ENCODE results near the gene NFKBIB.
A peak's percentile ranks its signal among the peaks of the same experiment; 100 is the strongest.

NFKBIB gene

DNA sequence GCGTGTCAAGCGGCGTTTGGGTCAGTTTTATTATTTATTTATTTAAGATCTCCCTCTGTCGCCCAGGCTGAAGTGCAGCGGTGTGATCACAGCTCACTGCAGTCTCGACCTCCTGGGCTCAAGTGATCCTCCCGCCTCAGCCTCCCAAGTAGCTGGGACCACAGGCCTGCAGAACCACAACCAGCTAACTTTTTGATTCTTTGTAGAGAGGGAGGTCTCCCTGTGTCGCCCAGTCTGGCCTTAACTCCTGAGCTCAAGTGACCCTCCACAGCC is 31.7 kb downstream of the NFKBIB start:
- peaks cover 20% of the 10 kb centered on the region for H3K36me3 ChIP-seq (ENCODE audit: insufficient read depth, low read length)
- H3K79me2 ChIP-seq (ENCODE audit: insufficient read depth, low read length): peaks cover 44% of the 10 kb centered on the region
- peak overlapping the region; percentile 73 for H3K9ac ChIP-seq (ENCODE audit: low read depth, low read length)
- H3K9me3 ChIP-seq (ENCODE audit: insufficient read depth, low read length, severe bottlenecking): peaks cover 3% of the 10 kb centered on the region
- H3K27ac ChIP-seq (ENCODE audit: low read length): peak overlapping the region; percentile 79
- DNase-seq: no peak
- H3K4me3 ChIP-seq (ENCODE audit: low read depth in 1 of 2, low read length in 2 of 2): peak overlapping the region; percentile 81 to 82; a peak in 3 of 4 replicates
- peaks cover 5% of the 10 kb centered on the region; the same call in 1 of the 2 replicates for H4K20me1 ChIP-seq (ENCODE audit: insufficient read depth, low read length)
- H2AFZ ChIP-seq (ENCODE audit: low read depth, low read length): no peak overlapping the region
- ATAC-seq (ENCODE audit: insufficient read depth, low read depth): no peak
- H3K27me3 ChIP-seq (ENCODE audit: insufficient read depth, low read length, poor library complexity): no peaks in the 10 kb centered on the region
- TF ChIP-seq EZH2 (IDR thresholded peaks at IDR 0.05; ENCODE audit: borderline replicate concordance, low read depth, low read length, severe bottlenecking) (no peak), CTCF (IDR thresholded peaks at IDR 0.05; ENCODE audit: borderline replicate concordance, extremely low read depth, low read length, poor library complexity, severe bottlenecking) (no peak)
- H3K4me2 ChIP-seq (ENCODE audit: insufficient read depth, low read length): peak overlapping the region; percentile 83
- peaks cover 30% of the 10 kb centered on the region for H3K4me1 ChIP-seq (ENCODE audit: insufficient read depth, low read length)

- H3K79me2 ChIP-seq (ENCODE audit: insufficient read depth, low read length): peaks cover 40% of the 10 kb centered on the region
- TF ChIP-seq EZH2 (IDR thresholded peaks at IDR 0.05; ENCODE audit: borderline replicate concordance, low read depth, low read length, severe bottlenecking) (no peak), CTCF (IDR thresholded peaks at IDR 0.05; ENCODE audit: borderline replicate concordance, extremely low read depth, low read length, poor library complexity, severe bottlenecking) (peak; percentile 53)
- 0 out of 4 replicates have a peak overlapping the region, but pooled peaks of 1 of the 2 experiments have one; percentile 14 for H3K4me3 ChIP-seq (ENCODE audit: low read depth in 1 of 2, low read length in 2 of 2)
- no peak overlapping the region for H3K9ac ChIP-seq (ENCODE audit: low read depth, low read length)
- peaks cover 3% of the 10 kb centered on the region for H3K9me3 ChIP-seq (ENCODE audit: insufficient read depth, low read length, severe bottlenecking)
- DNase-seq: peak; percentile 32
- H3K27me3 ChIP-seq (ENCODE audit: insufficient read depth, low read length, poor library complexity): no peaks in the 10 kb centered on the region
- H3K36me3 ChIP-seq (ENCODE audit: insufficient read depth, low read length): peaks cover 18% of the 10 kb centered on the region
- H2AFZ ChIP-seq (ENCODE audit: low read depth, low read length): no peak overlapping the region
- H4K20me1 ChIP-seq (ENCODE audit: insufficient read depth, low read length): peaks cover 5% of the 10 kb centered on the region; the same call in 1 of the 2 replicates
- peaks cover 30% of the 10 kb centered on the region for H3K4me1 ChIP-seq (ENCODE audit: insufficient read depth, low read length)
- peak overlapping the region; percentile 83; the same call in 1 of the 2 replicates for H3K4me2 ChIP-seq (ENCODE audit: insufficient read depth, low read length)
- H3K27ac ChIP-seq (ENCODE audit: low read length): no peak overlapping the region
- ATAC-seq (ENCODE audit: insufficient read depth, low read depth): no peak
These were observed 32.8 kb downstream of the NFKBIB start for GRCh38 chr19:38932425-38933179.

DNA sequence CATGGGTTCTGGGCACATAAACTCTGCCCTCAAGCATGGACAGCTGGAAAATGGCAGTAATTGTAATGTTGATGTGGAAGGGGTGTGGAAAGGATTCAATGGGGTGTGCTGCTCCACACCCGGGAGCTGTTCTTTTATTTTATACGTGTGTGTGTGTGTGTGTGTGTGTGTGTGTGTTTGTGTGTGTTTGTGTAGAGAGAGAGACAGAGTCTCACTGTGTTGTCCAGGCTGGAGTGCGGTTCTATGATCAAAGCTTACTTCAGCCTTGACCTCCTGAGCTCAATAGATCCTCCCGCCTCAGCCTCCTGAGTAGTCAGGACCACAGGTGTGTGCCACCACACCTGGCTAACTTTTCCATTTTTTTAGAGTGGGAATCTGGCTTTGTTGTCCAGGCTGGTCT is 33.8 kb downstream of the NFKBIB start:
- Histone ChIP-seq H3K4me1 (ENCODE audit: insufficient read depth, low read length) (peaks cover 30% of the 10 kb centered on the region), H3K27ac (ENCODE audit: low read length) (no peak overlapping the region), H4K20me1 (ENCODE audit: insufficient read depth, low read length) (peaks cover 5% of the 10 kb centered on the region; the same call in 1 of the 2 replicates), H3K4me2 (ENCODE audit: insufficient read depth, low read length) (no peak overlapping the region; the same call in 1 of the 2 replicates), H3K4me3 (ENCODE audit: low read depth in 1 of 2, low read length in 2 of 2) (no peak overlapping the region), H3K9ac (ENCODE audit: low read depth, low read length) (no peak overlapping the region), H3K79me2 (ENCODE audit: insufficient read depth, low read length) (peaks cover 32% of the 10 kb centered on the region), H3K9me3 (ENCODE audit: insufficient read depth, low read length, severe bottlenecking) (peaks cover 3% of the 10 kb centered on the region), H3K36me3 (ENCODE audit: insufficient read depth, low read length) (peaks cover 18% of the 10 kb centered on the region), H3K27me3 (ENCODE audit: insufficient read depth, low read length, poor library complexity) (no peaks in the 10 kb centered on the region), H2AFZ (ENCODE audit: low read depth, low read length) (no peak overlapping the region)
- DNase-seq: no peak
- no peak for ATAC-seq (ENCODE audit: insufficient read depth, low read depth)
- TF ChIP-seq CTCF (IDR thresholded peaks at IDR 0.05; ENCODE audit: borderline replicate concordance, extremely low read depth, low read length, poor library complexity, severe bottlenecking): no peak
